ENCODE data around the gene LRRC47. TPM values are rescaled to one million over a fixed set of nuclear protein-coding genes. Genes with fewer than 3 reads are reported as not detected.

The LRRC47 gene
- total and polyA plus RNA-seq, 2 of the 13 experiments (the other 11 are each of a cell fraction or from before 2014, with no cell fraction given): 18.3 to 52.5 TPM

DNA sequence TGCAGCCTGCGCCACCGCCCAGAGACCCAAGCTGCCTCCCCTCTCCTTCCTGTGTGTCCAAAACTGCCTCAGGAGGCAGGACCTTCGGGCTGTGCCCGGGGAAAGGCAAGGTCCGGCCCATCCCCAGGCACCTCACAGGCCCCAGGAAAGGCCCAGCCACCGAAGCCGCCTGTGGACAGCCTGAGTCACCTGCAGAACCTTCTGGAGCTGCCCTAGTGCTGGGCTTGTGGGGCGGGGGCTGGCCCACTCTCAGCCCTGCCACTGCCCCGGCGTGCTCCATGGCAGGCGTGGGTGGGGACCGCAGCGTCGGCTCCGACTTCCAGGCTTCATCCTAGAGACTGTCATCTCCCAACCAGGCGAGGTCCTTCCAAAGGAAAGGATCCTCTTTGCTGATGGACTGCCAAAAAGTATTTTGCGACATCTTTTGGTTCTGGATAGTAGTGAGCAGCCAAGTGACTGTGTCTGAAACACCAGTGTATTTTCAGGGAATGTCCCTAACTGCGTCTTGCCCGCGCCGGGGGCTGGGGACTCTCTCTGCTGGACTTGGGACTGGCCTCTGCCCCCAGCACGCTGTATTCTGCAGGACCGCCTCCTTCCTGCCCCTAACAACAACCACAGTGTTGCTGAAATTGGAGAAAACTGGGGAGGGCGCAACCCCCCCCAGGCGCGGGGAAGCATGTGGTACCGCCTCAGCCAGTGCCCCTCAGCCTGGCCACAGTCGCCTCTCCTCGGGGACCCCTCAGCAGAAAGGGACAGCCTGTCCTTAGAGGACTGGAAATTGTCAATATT, 63.0 kb downstream of the LRRC47 start (continued):
- TF ChIP-seq THYN1 (CRISPR knock-in tag; IDR thresholded peaks at IDR 0.05; ENCODE audit: borderline replicate concordance, low read depth) (0 out of 2 replicates have a peak, but pooled peaks have one; percentile 34), BCL3 (CRISPR knock-in tag; IDR thresholded peaks at IDR 0.05) (0 out of 2 replicates have a peak, but pooled peaks have one; percentile 49), ZNF121 (CRISPR knock-in tag; IDR thresholded peaks at IDR 0.05) (no peak), ZFX (CRISPR knock-in tag; IDR thresholded peaks at IDR 0.05; ENCODE audit: low read depth) (peak; percentile 61), MLX (CRISPR knock-in tag; IDR thresholded peaks at IDR 0.05) (peak; percentile 52; the same call in 1 of the 2 replicates), HNF4G (IDR thresholded peaks at IDR 0.05; ENCODE audit: borderline replicate concordance, low read depth, low read length) (peak; percentile 91), HNF4G (CRISPR knock-in tag; IDR thresholded peaks at IDR 0.05; ENCODE audit: borderline replicate concordance, low read depth) (peak; percentile 84; the same call in 1 of the 2 replicates), STAG1 (CRISPR knock-in tag; IDR thresholded peaks at IDR 0.05) (no peak), SOX13 (IDR thresholded peaks at IDR 0.05) (no peak), SOX13 (CRISPR knock-in tag; conservative IDR thresholded peaks at IDR 0.05 in 1 of 2, IDR thresholded peaks at IDR 0.05 in 1 of 2) (peak in 1 of 2 experiments; percentile 41; a peak in 1 of 4 replicates), CTCF (CRISPR knock-in tag; IDR thresholded peaks at IDR 0.05) (0 out of 2 replicates have a peak, but pooled peaks have one; percentile 23), HNF4A (CRISPR knock-in tag; IDR thresholded peaks at IDR 0.05) (peak; percentile 93), DBP (CRISPR knock-in tag; IDR thresholded peaks at IDR 0.05; ENCODE audit: not compliant biosample characterization) (no peak), POLR2G (IDR thresholded peaks at IDR 0.05; ENCODE audit: low read depth, low read length) (peak; percentile 42; the same call in 1 of the 2 replicates), DPF2 (CRISPR knock-in tag; IDR thresholded peaks at IDR 0.05; ENCODE audit: borderline replicate concordance, low read depth) (peak; percentile 51; the same call in 1 of the 2 replicates), KDM6A (CRISPR knock-in tag; IDR thresholded peaks at IDR 0.05; ENCODE audit: low read depth) (peak; percentile 65; the same call in 1 of the 2 replicates)
- TF ChIP-seq, protein P1, sequence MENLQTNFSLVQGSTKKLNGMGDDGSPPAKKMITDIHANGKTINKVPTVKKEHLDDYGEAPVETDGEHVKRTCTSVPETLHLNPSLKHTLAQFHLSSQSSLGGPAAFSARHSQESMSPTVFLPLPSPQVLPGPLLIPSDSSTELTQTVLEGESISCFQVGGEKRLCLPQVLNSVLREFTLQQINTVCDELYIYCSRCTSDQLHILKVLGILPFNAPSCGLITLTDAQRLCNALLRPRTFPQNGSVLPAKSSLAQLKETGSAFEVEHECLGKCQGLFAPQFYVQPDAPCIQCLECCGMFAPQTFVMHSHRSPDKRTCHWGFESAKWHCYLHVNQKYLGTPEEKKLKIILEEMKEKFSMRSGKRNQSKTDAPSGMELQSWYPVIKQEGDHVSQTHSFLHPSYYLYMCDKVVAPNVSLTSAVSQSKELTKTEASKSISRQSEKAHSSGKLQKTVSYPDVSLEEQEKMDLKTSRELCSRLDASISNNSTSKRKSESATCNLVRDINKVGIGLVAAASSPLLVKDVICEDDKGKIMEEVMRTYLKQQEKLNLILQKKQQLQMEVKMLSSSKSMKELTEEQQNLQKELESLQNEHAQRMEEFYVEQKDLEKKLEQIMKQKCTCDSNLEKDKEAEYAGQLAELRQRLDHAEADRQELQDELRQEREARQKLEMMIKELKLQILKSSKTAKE (CRISPR knock-in tag; IDR thresholded peaks at IDR 0.05; ENCODE audit: borderline replicate concordance): 0 out of 2 replicates have a peak, but pooled peaks have one; percentile 30
